ENCODE measurements around the gene MIER1.
A peak's percentile ranks its signal among the peaks of the same experiment; 100 is the strongest.

MIER1 gene

GRCh38 chr1:66932291-66932690, 7.5 kb downstream of the MIER1 start:
- ChIA-PET CTCF (interaction anchor here (0.6 to 1.2 kb wide), 6 partner anchors 18 to 217 kb away, joined by 3 to 5 read pairs (median 3); no protein-coding TSS in a partner anchor), POLR2A (interaction anchor here (1.2 kb wide), 1 partner anchor 12 kb away, joined by 4 read pairs; no protein-coding TSS in a partner anchor)
- Histone ChIP-seq H3K9me3 (ENCODE audit: control insufficient read depth, insufficient read depth, low read depth, low read length) (no peaks in the 10 kb centered on the region), H3K27ac (ENCODE audit: extremely low read depth, low read depth, low read length) (no peak overlapping the region), H3K4me1 (ENCODE audit: control insufficient read depth, insufficient read depth, low read length) (peaks cover 4% of the 10 kb centered on the region), H3K4me3 (ENCODE audit: low read depth, low read length) (peak overlapping the region; percentile 28), H3K36me3 (ENCODE audit: control insufficient read depth in 2 of 2, insufficient read depth in 1 of 2, low read length in 2 of 2) (no peaks in the 10 kb centered on the region)
- no peak for TF ChIP-seq ZNF677 (tag by site-specific recombination; IDR thresholded peaks at IDR 0.05)
- TF ChIP-seq ZNF416 (tag by site-specific recombination; IDR thresholded peaks at IDR 0.05), result no peak
- peak; percentile 46; the same call in 1 of the 2 replicates for TF ChIP-seq PRDM1 (tag by site-specific recombination; IDR thresholded peaks at IDR 0.05)
- TF ChIP-seq ZNF768 (tag by site-specific recombination; IDR thresholded peaks at IDR 0.05), result no peak
- no peak for TF ChIP-seq ZNF521 (tag by site-specific recombination; IDR thresholded peaks at IDR 0.05)
- no peak for TF ChIP-seq ZSCAN4 (tag by site-specific recombination; IDR thresholded peaks at IDR 0.05)
- no peak for TF ChIP-seq ZNF707 (tag by site-specific recombination; IDR thresholded peaks at IDR 0.05)
- TF ChIP-seq KLF9 (tag by site-specific recombination; IDR thresholded peaks at IDR 0.05; ENCODE audit: low read depth), result no peak

- ChIA-PET CTCF (interaction anchor here (0.7 to 1.5 kb wide), 3 partner anchors 11 to 23 kb away, joined by 3 to 4 read pairs (median 3); no protein-coding TSS in a partner anchor), POLR2A (interaction anchor here (0.6 to 3.1 kb wide), 3 partner anchors 9 to 120 kb away, joined by 5 to 25 read pairs (median 6); partner anchors contain the start of genes DNAI4, MIER1 and SLC35D1)
- Histone ChIP-seq H3K9me3 (ENCODE audit: control insufficient read depth, insufficient read depth, low read depth, low read length) (no peaks in the 10 kb centered on the region), H3K4me1 (ENCODE audit: control insufficient read depth, insufficient read depth, low read length) (peaks cover 6% of the 10 kb centered on the region), H3K4me3 (ENCODE audit: low read depth, low read length) (peak overlapping the region; percentile 38), H3K27ac (ENCODE audit: extremely low read depth, low read depth, low read length) (peak overlapping the region; percentile 68), H3K36me3 (ENCODE audit: control insufficient read depth in 2 of 2, insufficient read depth in 1 of 2, low read length in 2 of 2) (no peaks in the 10 kb centered on the region)
- TF ChIP-seq ZNF362 (tag by site-specific recombination; IDR thresholded peaks at IDR 0.05), result peak; percentile 73
- peak; percentile 26; the same call in 1 of the 2 replicates for TF ChIP-seq ZXDB (tag by site-specific recombination; IDR thresholded peaks at IDR 0.05)
- TF ChIP-seq ZNF16 (tag by site-specific recombination; IDR thresholded peaks at IDR 0.05; ENCODE audit: low read depth), result no peak
- no peak for TF ChIP-seq ZNF626 (tag by site-specific recombination; IDR thresholded peaks at IDR 0.05)
- TF ChIP-seq ZNF155 (tag by site-specific recombination; IDR thresholded peaks at IDR 0.05), result no peak
- TF ChIP-seq ZBTB17 (tag by site-specific recombination; IDR thresholded peaks at IDR 0.05), result peak; percentile 94
- peak; percentile 27; the same call in 1 of the 2 replicates for TF ChIP-seq PRDM1 (tag by site-specific recombination; IDR thresholded peaks at IDR 0.05)
- TF ChIP-seq ZNF664 (tag by site-specific recombination; IDR thresholded peaks at IDR 0.05), result 0 out of 2 replicates have a peak, but pooled peaks have one; percentile 6
- 0 out of 2 replicates have a peak, but pooled peaks have one; percentile 27 for TF ChIP-seq ZEB2 (tag by site-specific recombination; IDR thresholded peaks at IDR 0.05)
- peak; percentile 95 for TF ChIP-seq ZNF121 (tag by site-specific recombination; IDR thresholded peaks at IDR 0.05)
- TF ChIP-seq OSR2 (tag by site-specific recombination; IDR thresholded peaks at IDR 0.05), result peak; percentile 62
- TF ChIP-seq REST (tag by site-specific recombination; IDR thresholded peaks at IDR 0.05), result no peak
- TF ChIP-seq PRDM6 (tag by site-specific recombination; IDR thresholded peaks at IDR 0.05), result peak; percentile 8; the same call in 1 of the 2 replicates
- TF ChIP-seq ZNF366 (tag by site-specific recombination; conservative IDR thresholded peaks at IDR 0.05), result peak; percentile 61
- TF ChIP-seq ZNF629 (tag by site-specific recombination; IDR thresholded peaks at IDR 0.05), result 0 out of 2 replicates have a peak, but pooled peaks have one; percentile 12
- no peak for TF ChIP-seq ZNF571 (tag by site-specific recombination; IDR thresholded peaks at IDR 0.05)
- TF ChIP-seq ZNF473 (tag by site-specific recombination; IDR thresholded peaks at IDR 0.05), result no peak
- no peak for TF ChIP-seq ZNF292 (tag by site-specific recombination; IDR thresholded peaks at IDR 0.05; ENCODE audit: borderline replicate concordance, low read depth)
- TF ChIP-seq REPIN1 (tag by site-specific recombination; IDR thresholded peaks at IDR 0.05; ENCODE audit: low read depth), result no peak
These were observed 9.3 kb downstream of the MIER1 start for GRCh38 chr1:66933887-66934700.

Data from HEK293 (cell line).